ENCODE measurements around the gene ACAA2. TPM values are rescaled to one million over a fixed set of nuclear protein-coding genes. Genes with fewer than 3 reads are reported as not detected.
"Not testable (repeated sequence)": the region's sequence is repeated elsewhere in the genome, so short reads cannot be mapped to it uniquely, and the experiment has no call there.

ACAA2 gene
- total RNA-seq, 1 donor from 2014 or later: 99.0 TPM

GRCh38 chr18:49839012-49839411 lies 25.7 kb upstream of the ACAA2 start:
- peak overlapping the region; percentile 4 for H3K27ac Mint-ChIP-seq
- no peak for TF ChIP-seq CTCF (conservative IDR thresholded peaks at IDR 0.05)
- no peaks in the 10 kb centered on the region for H3K27me3 Mint-ChIP-seq
- peaks cover 8% of the 10 kb centered on the region for H3K4me1 Mint-ChIP-seq (ENCODE audit: unreplicated experiment)
- no peak overlapping the region for H3K4me3 Mint-ChIP-seq
- H3K36me3 Mint-ChIP-seq: peaks cover 31% of the 10 kb centered on the region
- H3K9me3 Mint-ChIP-seq: no peaks in the 10 kb centered on the region
- no peak for DNase-seq (ENCODE audit: extremely low spot score, unreplicated experiment)

GRCh38 chr18:49838381-49838780 lies 25.0 kb upstream of the ACAA2 start:
- Mint-ChIP-seq H3K4me3 (no peak overlapping the region), H3K9me3 (no peaks in the 10 kb centered on the region), H3K27me3 (no peaks in the 10 kb centered on the region), H3K36me3 (peaks cover 36% of the 10 kb centered on the region), H3K27ac (no peak overlapping the region), H3K4me1 (ENCODE audit: unreplicated experiment) (peaks cover 8% of the 10 kb centered on the region)
- no peak for DNase-seq (ENCODE audit: extremely low spot score, unreplicated experiment)
- TF ChIP-seq CTCF (conservative IDR thresholded peaks at IDR 0.05): no peak

GRCh38 chr18:49837889-49838288 lies 24.6 kb upstream of the ACAA2 start:
- no peak for TF ChIP-seq CTCF (conservative IDR thresholded peaks at IDR 0.05)
- Mint-ChIP-seq H3K4me1 (ENCODE audit: unreplicated experiment) (peaks cover 8% of the 10 kb centered on the region), H3K27me3 (no peaks in the 10 kb centered on the region), H3K36me3 (peaks cover 36% of the 10 kb centered on the region), H3K9me3 (no peaks in the 10 kb centered on the region), H3K4me3 (no peak overlapping the region), H3K27ac (no peak overlapping the region)
- DNase-seq (ENCODE audit: extremely low spot score, unreplicated experiment): no peak

- not testable (repeated sequence) for H3K27me3 Mint-ChIP-seq; H3K4me3 Mint-ChIP-seq; H3K4me1 Mint-ChIP-seq (ENCODE audit: unreplicated experiment); H3K27ac Mint-ChIP-seq; DNase-seq (ENCODE audit: extremely low spot score, unreplicated experiment); H3K9me3 Mint-ChIP-seq
- peaks cover 36% of the 10 kb centered on the region for H3K36me3 Mint-ChIP-seq
These were observed 24.0 kb upstream of the ACAA2 start for GRCh38 chr18:49837316-49837835.

- DNase-seq (ENCODE audit: extremely low spot score, unreplicated experiment): no peak
- no peak overlapping the region for H3K4me3 Mint-ChIP-seq
- H3K27me3 Mint-ChIP-seq: no peaks in the 10 kb centered on the region
- peak overlapping the region; percentile 81 for H3K27ac Mint-ChIP-seq
- peaks cover 31% of the 10 kb centered on the region for H3K36me3 Mint-ChIP-seq
- H3K9me3 Mint-ChIP-seq: no peaks in the 10 kb centered on the region
- no peak for TF ChIP-seq CTCF (conservative IDR thresholded peaks at IDR 0.05)
- peaks cover 4% of the 10 kb centered on the region for H3K4me1 Mint-ChIP-seq (ENCODE audit: unreplicated experiment)
These were observed 22.1 kb upstream of the ACAA2 start for GRCh38 chr18:49835405-49835804.

- Mint-ChIP-seq H3K36me3 (peaks cover 37% of the 10 kb centered on the region), H3K27me3 (no peaks in the 10 kb centered on the region), H3K27ac (peak overlapping the region; percentile 69), H3K4me1 (ENCODE audit: unreplicated experiment) (peaks cover 4% of the 10 kb centered on the region), H3K9me3 (no peaks in the 10 kb centered on the region), H3K4me3 (no peak overlapping the region)
- no peak for TF ChIP-seq CTCF (conservative IDR thresholded peaks at IDR 0.05)
- DNase-seq (ENCODE audit: extremely low spot score, unreplicated experiment): no peak
These were observed 20.9 kb upstream of the ACAA2 start for GRCh38 chr18:49834258-49834657.
